ENCODE measurements around the gene ETV2.
"Not testable (repeated sequence)": the region's sequence is repeated elsewhere in the genome, so short reads cannot be mapped to it uniquely, and the experiment has no call there.

The ETV2 gene

GRCh38 chr19:35657904-35658700, 16.6 kb downstream of the ETV2 start:
- no peak for DNase-seq (ENCODE audit: low read depth)

- no peak for DNase-seq (ENCODE audit: low read depth)
Measured at GRCh38 chr19:35661995-35662340, 20.4 kb downstream of the ETV2 start.

GRCh38 chr19:35663981-35664380, 22.4 kb downstream of the ETV2 start:
- DNase-seq (ENCODE audit: low read depth), result no peak

GRCh38 chr19:35665157-35665556, 23.6 kb downstream of the ETV2 start:
- DNase-seq (ENCODE audit: low read depth), result no peak

- no peak for DNase-seq (ENCODE audit: low read depth)
Measured at GRCh38 chr19:35665604-35666003, 24.1 kb downstream of the ETV2 start.

GRCh38 chr19:35666251-35666913, 24.8 kb downstream of the ETV2 start, which contains the start of gene UPK1A:
Gene UPK1A, plus strand, starts transcription at chr19:35666517. Its CDS starts 296 bp downstream, at chr19:35666813.
- DNase-seq (ENCODE audit: low read depth), result no peak

- no peak for DNase-seq (ENCODE audit: low read depth)
Measured at GRCh38 chr19:35669566-35669965, 28.0 kb downstream of the ETV2 start.

- no peak for DNase-seq (ENCODE audit: low read depth)
Measured at GRCh38 chr19:35669974-35670373, 28.4 kb downstream of the ETV2 start.

GRCh38 chr19:35670686-35671085, 29.1 kb downstream of the ETV2 start:
- no peak for DNase-seq (ENCODE audit: low read depth)

- no peak for DNase-seq (ENCODE audit: low read depth)
Measured at GRCh38 chr19:35671818-35672217, 30.3 kb downstream of the ETV2 start.

GRCh38 chr19:35673121-35673804, 31.7 kb downstream of the ETV2 start:
- DNase-seq (ENCODE audit: low read depth), result no peak

GRCh38 chr19:35675589-35676140, 34.1 kb downstream of the ETV2 start:
- no peak for DNase-seq (ENCODE audit: low read depth)

GRCh38 chr19:35689836-35690235, 48.3 kb downstream of the ETV2 start:
- DNase-seq (ENCODE audit: low read depth), result no peak

GRCh38 chr19:35691106-35691505, 49.6 kb downstream of the ETV2 start:
- DNase-seq (ENCODE audit: low read depth), result not testable (repeated sequence)

- DNase-seq (ENCODE audit: low read depth), result no peak
Measured at GRCh38 chr19:35692010-35692409, 50.5 kb downstream of the ETV2 start.

GRCh38 chr19:35693422-35693821, 51.9 kb downstream of the ETV2 start:
- DNase-seq (ENCODE audit: low read depth), result no peak

GRCh38 chr19:35693835-35694599, 52.5 kb downstream of the ETV2 start:
- DNase-seq (ENCODE audit: low read depth), result peak; percentile 83

All from stimulated activated CD8-positive, alpha-beta memory T cell treated with anti-CD3 and anti-CD28 coated beads, Interleukin-7, amount 100 ng/mL, for 24 hours (primary cell).